CD1c-positive myeloid dendritic cell (primary cell): ENCODE measurements around the gene SNX18.
"Not testable (repeated sequence)": the region's sequence is repeated elsewhere in the genome, so short reads cannot be mapped to it uniquely, and the experiment has no call there.

Source experiments
- DNase-seq: peaks from one replicate; pipeline ENCODE4 v3.0.0-alpha.2; 2016; ENCODE audit errors: extremely low spot score

SNX18 gene

DNA sequence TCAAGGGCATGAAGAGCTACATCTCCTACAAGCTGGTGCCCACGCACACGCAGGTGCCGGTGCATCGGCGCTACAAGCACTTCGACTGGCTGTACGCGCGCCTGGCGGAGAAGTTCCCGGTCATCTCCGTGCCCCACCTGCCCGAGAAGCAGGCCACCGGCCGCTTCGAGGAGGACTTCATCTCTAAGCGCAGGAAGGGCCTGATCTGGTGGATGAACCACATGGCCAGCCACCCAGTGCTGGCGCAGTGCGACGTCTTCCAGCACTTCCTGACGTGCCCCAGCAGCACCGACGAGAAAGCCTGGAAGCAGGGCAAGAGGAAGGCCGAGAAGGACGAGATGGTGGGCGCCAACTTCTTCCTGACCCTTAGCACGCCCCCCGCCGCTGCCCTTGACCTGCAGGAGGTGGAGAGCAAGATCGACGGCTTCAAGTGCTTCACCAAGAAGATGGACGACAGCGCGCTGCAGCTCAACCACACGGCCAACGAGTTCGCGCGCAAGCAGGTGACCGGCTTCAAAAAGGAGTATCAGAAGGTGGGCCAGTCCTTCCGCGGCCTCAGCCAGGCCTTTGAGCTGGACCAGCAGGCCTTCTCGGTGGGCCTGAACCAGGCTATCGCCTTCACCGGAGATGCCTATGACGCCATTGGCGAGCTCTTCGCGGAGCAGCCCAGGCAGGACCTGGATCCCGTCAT is 1.4 kb downstream of the SNX18 start:
- no peak for DNase-seq

DNA sequence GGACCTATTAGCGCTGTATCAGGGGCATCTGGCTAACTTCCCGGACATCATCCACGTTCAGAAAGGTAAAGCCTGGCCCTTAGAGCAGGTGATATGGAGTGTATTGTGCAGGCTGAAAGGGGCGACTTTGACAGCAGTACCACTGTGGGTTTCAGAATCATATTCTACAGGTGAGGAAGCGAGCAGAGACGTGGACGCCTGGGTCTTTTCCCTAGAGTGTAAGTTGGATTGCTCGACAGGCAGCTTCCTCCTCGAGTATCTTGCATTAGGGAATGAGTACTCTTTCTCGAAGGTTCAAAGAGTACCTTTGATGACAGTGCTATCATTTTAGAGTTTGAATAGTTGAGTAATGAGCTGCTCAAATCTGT is 1.9 kb downstream of the SNX18 start:
- no peak for DNase-seq

DNA sequence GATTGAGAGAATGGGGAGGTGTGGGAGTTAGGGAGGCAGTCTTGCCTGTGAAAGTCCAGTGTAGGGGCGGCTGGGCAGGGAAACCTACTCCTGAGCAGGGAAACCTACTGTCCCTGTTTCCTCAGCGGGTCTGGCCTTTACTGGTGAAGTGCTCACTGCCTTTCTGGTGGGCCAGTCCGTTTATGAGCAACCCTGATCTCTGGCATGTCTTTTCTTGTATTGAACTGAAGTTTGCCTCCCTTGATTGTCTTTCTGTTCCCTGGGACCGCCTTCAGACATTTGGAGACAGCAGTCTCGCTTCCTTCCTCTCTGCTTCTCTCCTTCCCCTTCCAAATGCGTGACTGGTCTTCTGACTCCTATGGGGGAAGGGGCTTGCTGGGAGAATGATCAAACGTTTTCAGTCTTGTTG is 2.9 kb downstream of the SNX18 start:
- DNase-seq = peak; percentile 61

DNA sequence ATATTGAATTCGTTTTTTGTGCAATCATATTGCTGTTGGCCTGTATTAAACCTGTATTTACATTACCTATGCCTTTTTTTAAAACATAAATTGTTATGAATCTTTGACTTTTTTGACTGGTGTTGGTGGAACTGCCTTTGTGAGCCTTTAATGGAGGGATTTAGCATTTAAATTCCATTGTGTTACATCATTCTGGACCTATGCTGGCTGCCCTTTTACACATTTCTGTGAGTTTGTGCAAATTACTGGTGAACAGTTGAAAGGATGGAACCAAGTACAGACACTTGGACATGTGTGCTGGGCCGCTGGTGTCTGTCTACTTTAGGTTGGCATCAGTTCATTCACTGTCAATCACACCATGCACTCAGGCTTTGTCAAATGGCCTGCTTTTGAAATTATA is 3.4 kb downstream of the SNX18 start:
- DNase-seq = no peak

DNA sequence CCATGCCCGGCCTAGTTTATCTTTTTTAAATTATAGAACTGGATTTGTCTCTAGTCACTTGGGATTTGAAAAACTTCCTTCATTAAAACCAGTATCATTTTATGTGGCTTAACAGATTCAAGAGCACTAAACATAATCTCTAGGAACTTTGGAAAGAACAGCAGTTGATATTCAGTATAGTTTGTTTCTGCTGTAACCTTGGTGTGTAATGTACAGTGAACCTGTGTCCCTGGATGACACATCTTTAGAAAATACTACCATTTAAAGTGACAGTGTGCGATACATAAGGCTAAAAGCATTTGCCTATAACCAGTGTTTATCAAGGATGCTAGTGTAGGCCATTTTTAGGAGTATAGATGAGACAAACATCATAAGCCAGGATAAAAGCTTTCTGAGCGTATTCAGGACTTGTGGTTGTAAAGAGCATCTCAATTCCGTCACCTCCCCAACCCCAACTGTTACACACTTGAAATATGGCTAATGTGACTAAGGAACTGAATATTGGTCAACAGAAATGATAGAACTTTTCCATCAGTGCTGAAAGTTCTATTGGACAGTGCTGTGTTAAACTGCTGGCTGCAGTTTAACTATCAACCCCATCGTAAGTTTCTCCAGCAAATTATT is 4.4 kb downstream of the SNX18 start:
- DNase-seq = peak; percentile 13

DNA sequence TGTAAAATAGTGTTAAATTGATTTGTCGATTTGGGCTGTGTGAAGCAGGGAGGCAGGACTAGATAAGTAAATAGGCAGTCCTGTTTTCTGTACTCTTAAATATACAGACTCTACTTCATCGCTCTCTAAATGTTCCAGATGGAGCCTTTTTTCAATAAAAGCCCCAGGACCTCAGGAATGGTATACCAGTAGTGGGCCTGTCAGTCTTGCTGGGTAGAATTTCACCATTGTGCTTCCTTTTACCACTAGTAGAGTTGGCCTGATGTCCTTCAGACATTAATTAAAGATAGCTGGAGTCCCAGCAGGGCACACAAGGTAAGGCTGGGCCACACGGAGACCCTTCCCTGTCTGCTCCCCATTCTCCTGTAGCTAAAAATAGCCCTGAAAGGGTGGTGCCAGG is 6.0 kb downstream of the SNX18 start:
- DNase-seq = no peak

DNA sequence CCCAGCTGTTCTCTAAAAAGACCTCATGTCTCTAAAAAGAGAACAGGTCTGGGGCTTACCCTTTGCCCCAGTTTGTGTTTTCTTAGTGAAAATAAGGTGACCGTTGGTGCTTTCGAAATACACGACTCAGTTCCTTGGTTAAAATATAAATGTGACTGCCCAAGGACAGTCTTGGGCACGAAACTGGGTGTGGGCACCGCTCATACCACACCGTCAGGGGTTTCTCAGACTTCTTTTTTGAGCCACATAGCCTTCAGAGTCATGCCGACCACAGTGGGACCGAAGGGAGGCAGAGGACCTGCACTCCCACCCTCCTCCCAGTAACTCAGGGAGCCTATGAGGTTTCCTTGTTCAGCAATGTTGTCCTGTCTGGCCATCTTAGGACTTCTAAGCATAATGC is 6.5 kb downstream of the SNX18 start:
- DNase-seq = peak; percentile 17

DNA sequence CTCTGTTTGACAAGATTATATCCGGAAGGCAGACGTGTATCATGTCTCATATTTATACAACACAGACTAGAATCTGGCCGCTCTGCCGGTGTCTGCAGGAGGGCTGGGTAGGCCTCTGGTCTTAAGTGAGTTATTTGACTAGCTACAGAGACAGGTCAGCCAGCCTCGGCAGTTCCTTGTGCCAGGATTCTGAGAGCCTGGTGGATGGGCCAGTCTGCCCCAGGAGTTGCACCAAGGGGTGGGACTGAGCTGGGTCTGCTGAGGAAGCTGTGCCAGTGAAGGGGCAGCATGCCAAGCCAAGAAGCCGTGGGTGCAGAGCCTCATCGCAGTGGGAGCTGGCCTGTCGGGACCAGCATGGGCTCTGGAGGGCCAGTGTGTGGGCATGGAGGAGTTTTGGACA is 7.1 kb downstream of the SNX18 start:
- peak; percentile 15 for DNase-seq

DNA sequence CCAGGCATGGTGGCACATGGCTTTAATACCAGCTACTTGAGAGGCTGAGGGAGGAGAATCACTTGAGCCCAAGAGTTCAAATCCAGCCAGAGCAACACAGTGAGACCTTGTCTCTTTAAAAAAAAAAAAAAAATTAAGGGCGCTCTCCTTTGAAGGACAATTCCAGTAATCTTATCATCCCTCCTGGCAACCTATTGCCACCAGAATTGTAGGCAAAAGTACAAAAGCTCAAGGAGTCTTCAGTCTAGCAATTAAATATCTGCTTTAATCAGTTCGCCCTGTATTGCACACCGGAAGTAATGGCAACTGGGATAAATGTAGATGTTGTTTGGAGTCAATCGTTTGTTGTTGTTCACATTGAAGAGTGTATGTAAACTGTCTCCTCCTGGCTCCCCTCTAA is 7.7 kb downstream of the SNX18 start:
- no peak for DNase-seq

DNA sequence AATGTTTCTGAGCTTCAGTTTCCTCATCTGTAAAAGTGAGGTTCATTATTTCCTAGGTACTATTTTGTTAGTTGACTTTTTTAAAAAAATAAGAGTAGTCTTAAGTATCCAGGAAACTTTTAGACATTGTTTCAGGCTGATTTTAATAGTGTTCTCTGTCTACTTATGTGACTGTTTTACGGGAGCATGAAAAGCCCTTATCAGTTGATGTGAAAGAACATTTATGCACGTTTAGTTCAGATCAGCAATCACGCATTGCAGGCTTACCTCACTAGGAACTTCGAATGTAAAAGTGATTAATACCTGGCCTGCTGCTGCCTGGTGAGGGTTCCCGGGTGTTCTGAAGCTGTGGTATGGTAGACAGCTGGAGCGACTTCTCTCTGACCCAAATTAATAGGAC is 8.1 kb downstream of the SNX18 start:
- no peak for DNase-seq

DNA sequence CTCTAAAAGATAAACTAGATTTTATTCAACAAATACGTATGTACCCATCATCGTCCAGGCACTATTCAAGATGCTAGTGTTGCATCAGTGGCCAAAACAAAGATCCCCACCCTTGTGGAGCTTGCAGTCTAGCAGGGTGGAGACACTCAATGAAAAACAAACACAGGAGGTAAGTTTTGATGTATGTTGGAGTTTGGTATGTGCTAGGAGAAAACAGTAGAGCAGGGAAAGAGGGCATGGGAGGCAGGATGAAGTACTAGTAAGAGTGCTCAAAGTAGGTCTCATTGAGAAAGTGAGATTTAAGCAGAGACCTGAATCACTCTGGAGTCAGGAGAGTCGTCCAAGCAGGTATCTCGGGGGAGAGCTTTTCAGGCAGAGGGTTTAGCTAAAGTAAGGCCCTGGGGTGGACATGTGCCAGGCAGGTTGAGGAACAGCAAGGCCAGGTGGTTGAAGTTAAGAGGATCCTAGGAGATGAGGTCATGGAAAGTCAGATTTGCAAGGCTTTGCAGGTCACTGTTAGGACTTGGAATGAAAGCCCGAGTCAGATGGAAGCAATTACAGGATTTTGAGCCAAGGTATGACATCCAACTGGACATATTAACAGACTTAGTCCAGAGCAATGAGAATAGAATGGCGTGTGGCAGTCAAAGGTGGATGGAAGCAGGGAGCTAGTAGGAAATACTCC is 9.2 kb downstream of the SNX18 start:
- DNase-seq = no peak

DNA sequence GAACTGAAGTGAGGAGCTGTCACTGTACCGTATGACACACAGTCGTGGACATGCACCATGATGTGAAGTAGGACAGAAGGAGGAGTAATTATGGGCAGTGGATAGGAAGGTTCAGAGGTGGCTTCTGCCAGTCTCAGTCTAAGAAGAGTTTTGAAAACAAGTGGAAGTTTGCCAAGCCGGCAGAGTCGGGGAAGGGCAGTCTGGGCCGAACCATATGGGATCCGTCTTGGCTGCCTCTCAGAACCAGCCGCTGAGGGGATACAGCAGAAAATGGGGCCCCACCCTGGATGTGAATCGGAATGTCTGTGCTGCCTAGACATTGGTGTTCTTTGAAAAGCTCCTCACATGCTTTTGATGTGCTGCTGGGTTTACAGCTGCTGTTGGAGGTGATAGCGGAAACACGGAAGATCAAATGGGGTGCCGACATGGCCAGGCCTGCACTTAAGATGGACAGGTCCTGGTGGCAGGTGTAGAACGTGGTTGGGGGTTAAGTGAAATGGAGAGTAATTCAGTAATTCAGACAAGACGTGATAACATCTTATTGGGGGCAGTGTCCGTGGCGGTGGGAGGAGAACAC is 11.2 kb downstream of the SNX18 start:
- no peak for DNase-seq

DNA sequence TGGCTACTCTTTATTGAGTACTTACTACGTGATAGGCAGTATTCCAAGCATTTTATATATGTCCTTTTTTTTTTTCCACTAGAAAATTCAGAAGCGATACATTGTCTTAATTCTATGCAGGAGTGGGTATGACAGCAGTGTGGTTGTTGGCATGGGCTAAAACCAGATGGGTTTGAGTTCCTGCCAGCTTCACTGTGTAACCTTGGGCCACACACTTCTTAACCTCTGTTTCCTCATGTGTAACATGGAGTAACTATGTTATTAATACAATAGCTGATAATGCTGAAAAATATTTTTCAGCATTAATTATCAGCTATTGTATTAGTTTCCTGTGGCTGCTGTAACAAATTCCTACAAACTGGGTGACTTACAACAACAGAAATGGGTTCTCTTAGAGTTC is 12.0 kb downstream of the SNX18 start:
- no peak for DNase-seq

DNA sequence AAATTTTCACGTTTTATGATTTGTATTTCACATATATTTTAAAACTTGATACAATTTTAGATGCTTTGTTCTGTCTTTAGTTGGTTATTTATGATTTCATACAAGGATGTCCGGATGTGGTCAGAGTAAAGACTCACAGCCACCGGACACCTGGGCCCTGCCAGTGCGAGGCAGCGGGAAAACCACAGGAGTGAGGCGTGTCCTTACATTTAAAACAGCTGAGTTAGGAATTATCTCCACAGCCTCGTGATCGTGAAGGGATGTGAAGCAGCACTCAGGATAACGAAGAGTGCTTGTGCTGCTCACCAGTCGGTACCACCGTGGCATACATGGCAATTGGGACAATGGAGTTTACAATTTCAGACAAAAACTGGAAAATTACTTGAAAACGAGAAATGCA is 14.0 kb downstream of the SNX18 start:
- no peak for DNase-seq

DNA sequence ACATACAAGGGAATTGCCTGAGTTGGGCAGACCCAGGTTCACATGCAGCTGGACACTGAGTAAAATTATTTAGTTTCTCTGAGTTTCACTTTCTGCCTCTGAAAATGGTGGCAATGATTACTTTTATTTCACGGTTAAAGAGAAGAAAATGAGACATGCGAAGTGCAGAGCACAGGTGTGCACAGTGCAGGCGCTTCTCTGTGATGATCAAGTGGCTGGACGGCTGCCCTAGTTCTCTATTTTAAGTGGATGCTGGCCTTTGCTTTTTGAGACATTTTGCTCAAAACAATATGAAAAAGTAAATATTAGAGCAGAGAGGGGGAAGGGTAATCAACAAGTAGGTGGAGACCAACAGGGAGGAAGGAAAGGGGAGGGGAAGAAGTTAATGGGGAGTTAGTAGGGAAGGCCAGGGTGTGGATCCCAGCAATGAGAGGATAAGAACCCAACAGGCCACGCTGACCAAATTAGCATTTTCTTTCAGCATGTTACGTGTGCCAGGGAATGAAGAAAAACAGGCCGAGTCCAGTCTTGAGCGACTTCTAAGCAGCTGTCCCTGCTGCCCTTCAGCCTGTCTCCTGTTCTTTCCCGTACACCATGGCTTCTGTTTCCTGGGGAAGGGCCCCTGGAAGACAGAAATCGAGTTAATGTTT is 16.1 kb downstream of the SNX18 start:
- DNase-seq = no peak

DNA sequence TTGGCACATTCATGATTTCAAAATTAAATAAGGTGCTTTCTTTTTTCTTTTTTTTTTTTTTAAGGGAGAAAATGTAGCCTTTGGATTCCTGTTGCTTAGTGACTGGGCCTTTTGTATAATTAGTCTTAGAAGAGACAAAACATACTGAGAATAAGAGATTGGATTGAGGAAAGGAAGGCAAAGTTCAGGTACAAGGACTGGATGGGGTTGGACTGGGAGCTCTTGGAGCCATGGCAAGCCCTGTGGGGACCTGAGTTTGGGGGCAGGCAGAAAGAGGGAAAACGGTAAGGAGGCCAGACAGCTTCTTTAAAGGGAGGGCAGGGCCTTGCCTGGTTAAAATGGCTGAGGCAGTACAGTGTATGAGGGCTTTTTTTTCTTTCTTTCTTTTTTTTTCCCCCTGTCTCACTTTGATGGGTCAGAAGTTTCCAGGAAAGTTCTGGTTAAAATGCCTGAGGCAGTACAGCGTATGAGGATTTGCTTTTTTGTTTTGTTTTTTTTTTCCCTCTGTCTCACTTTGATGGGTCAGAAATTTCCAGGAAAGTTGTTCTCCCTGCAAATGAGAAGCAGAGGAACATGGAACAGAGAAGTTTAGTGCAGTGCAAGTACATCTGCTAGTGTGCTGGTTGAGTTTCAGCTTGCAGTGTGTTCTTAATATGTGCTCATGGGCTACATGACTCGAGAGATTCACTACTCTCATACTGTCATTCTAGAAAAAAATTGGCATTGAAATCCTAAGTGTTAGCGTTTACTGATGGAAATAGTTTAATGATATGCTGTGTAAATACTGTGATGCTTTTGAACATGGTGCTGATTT is 16.8 kb downstream of the SNX18 start:
- no peak for DNase-seq

DNA sequence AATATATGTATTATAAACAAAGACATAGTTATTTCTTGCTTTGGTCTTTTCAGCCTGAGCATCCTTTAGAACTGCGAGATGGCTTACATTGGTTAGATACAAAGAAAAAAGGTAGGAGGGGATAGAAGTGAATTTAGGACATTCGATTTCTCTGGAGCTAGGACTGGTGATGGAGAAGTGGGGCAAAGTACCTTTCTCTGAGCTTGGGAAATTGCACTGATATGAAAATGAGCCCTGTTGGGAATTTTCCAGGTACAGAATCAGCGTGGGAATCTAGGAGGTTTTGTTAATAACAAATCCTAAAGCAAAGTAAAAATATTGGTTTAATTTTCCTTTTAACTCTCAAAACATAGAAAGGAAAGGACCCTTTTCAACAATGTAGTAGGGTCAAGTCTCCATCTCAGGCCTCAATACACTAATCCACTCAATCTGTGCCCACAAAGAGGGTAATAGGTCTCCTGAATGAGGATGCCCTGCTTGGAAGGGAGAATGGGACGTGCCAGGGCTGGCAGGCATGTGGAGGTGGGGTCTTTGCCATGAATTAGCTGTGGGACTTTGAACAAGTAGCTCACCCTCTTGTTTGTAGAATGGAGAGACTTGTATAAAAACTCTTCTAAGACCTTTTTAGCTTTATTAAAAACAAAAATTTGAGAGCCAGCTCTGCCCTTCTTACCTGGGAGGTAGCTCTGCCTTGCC is 17.7 kb downstream of the SNX18 start:
- DNase-seq = no peak

DNA sequence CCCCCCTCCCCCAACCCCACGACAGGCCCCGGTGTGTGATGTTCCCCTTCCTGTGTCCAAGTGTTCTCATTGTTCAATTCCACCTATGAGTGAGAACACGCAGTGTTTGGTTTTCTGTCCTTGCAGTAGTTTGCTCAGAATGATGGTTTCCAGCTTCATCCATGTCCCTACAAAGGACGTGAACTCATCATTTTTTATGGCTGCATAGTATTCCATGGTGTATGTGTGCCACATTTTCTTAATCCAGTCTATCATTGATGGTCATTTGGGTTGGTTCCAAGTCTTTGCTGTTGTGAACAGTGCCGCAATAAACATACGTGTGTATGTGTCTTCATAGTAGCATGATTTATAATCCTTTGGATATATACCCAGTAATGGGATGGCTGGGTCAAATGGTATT is 18.8 kb downstream of the SNX18 start:
- DNase-seq = not testable (repeated sequence)

DNA sequence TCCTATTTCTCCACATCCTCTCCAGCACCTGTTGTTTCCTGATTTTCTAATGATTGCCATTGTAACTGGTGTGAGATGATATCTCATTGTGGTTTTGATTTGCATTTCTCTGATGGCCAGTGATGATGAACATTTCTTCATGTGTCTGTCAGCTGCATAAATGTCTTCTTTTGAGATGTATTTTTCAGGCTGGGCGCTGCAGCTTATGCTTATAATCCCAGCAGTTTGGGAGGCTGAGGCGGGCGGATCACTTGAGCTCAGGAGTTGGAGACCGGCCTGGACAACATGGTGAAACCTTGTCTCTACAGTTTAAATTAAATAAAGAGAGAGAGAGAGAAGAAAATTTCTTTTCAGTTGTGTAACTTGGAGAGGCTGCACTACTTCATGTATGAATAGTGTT is 19.3 kb downstream of the SNX18 start:
- DNase-seq = not testable (repeated sequence)

DNA sequence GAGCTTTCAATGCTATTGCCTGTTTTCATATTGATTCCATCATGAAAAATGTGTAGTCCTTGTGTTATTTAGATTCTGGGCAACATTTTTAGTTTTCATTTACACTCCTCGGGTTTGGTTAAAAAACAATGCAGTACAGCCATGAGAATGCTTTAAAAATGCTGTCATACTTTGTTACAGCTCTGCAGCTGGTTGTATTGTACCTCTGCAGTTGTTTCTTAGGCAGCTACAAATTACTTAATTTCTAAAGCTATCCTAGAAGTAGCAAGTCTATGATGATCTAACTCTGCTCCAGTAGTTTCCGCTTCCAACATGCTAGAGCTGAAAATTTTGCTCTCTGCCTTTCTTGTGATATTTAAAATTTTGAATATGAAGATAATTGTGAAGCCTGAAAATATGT is 20.2 kb downstream of the SNX18 start:
- no peak for DNase-seq

DNA sequence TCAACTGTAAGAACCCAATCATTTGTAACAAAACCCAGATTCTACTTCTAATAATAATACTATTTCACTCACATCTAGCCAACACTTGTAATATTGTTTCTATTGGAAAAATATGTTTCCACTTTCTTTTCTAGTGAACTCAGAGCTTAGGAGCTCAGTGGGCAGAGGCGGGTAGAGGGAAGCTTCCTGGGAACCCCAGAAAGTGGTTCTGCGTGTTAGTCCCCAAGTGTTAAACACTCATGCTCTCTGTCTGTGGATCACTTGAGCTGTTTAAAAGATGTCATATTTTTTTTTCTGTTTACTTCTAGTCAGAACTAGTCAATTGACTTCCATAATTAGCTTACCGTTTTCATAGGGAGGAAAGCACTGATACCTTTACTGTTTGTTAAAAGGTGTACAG is 20.6 kb downstream of the SNX18 start:
- DNase-seq = no peak
